HG02623 (cell line): ENCODE data around the gene TCP11.

Experiments
- ATAC-seq: cut with Tn5 transposase; IDR thresholded peaks from one replicate; pipeline ENCODE4 v1.9.1; 2021; ENCODE audit warnings: moderate library complexity; ENCODE audit not compliant: unreplicated experiment

TCP11 gene

GRCh38 chr6:35173427-35174087 lies 32.4 kb upstream of the TCP11 start:
- ATAC-seq: no peak

GRCh38 chr6:35173044-35173426 lies 31.9 kb upstream of the TCP11 start:
- no peak for ATAC-seq

GRCh38 chr6:35170891-35171290 lies 29.8 kb upstream of the TCP11 start:
- ATAC-seq: no peak

- no peak for ATAC-seq
Measured at GRCh38 chr6:35170166-35170565, 29.0 kb upstream of the TCP11 start.

GRCh38 chr6:35168461-35168861 lies 27.3 kb upstream of the TCP11 start:
- no peak for ATAC-seq

GRCh38 chr6:35167505-35167904 lies 26.4 kb upstream of the TCP11 start:
- no peak for ATAC-seq

- no peak for ATAC-seq
Measured at GRCh38 chr6:35166520-35166919, 25.4 kb upstream of the TCP11 start.

- no peak for ATAC-seq
Measured at GRCh38 chr6:35166116-35166515, 25.0 kb upstream of the TCP11 start.

- no peak for ATAC-seq
Measured at GRCh38 chr6:35165630-35166071, 24.5 kb upstream of the TCP11 start.

- ATAC-seq: no peak
Measured at GRCh38 chr6:35164868-35165267, 23.7 kb upstream of the TCP11 start.

GRCh38 chr6:35164277-35164676 lies 23.1 kb upstream of the TCP11 start:
- no peak for ATAC-seq

- no peak for ATAC-seq
Measured at GRCh38 chr6:35163836-35164235, 22.7 kb upstream of the TCP11 start.

GRCh38 chr6:35161776-35162607 lies 20.9 kb upstream of the TCP11 start:
- no peak for ATAC-seq

GRCh38 chr6:35161266-35161665 lies 20.1 kb upstream of the TCP11 start:
- ATAC-seq: no peak

- ATAC-seq: no peak
Measured at GRCh38 chr6:35160642-35161041, 19.5 kb upstream of the TCP11 start.

- ATAC-seq: no peak
Measured at GRCh38 chr6:35158520-35158919, 17.4 kb upstream of the TCP11 start.

GRCh38 chr6:35154947-35155346 lies 13.8 kb upstream of the TCP11 start:
- no peak for ATAC-seq

GRCh38 chr6:35154262-35154661 lies 13.1 kb upstream of the TCP11 start:
- ATAC-seq: no peak

GRCh38 chr6:35152067-35152707 lies 11.0 kb upstream of the TCP11 start:
- ATAC-seq: no peak

- no peak for ATAC-seq
Measured at GRCh38 chr6:35151466-35151865, 10.3 kb upstream of the TCP11 start.

GRCh38 chr6:35149891-35150566 lies 8.9 kb upstream of the TCP11 start:
- ATAC-seq: no peak
